Kidney epithelial cell (primary cell): ENCODE results near the gene VAV1. TPM values are rescaled to one million over a fixed set of nuclear protein-coding genes. Genes with fewer than 3 reads are reported as not detected.
"Not testable (repeated sequence)": the region's sequence is repeated elsewhere in the genome, so short reads cannot be mapped to it uniquely, and the experiment has no call there.

Experiments
- DNase-seq: peaks from one replicate; pipeline ENCODE4 v3.0.0-alpha.2; 2010; ENCODE audit warnings: low read depth
- H3K27me3 ChIP-seq: 2 replicates; pipeline ENCODE4 v1.6.0; 2011; ENCODE audit warnings: low read length; ENCODE audit not compliant: control insufficient read depth, insufficient read depth
- H3K36me3 ChIP-seq: 2 replicates; pipeline ENCODE4 v1.5.1; 2011; ENCODE audit warnings: low read length; ENCODE audit not compliant: control insufficient read depth, insufficient read depth
- H3K4me3 ChIP-seq: 2 replicates; pipeline ENCODE4 v1.5.1; 2011; ENCODE audit warnings: low read depth, mild to moderate bottlenecking, control low read depth, low read length
- CTCF ChIP-seq: IDR thresholded peaks from 2 replicates; pipeline ENCODE4 v1.5.1; 2011; ENCODE audit warnings: mild to moderate bottlenecking, moderate library complexity, low read length, control low read depth, inconsistent platforms; ENCODE audit not compliant: insufficient read depth, poor library complexity, severe bottlenecking
- total RNA-seq: library from RNA; depleted of rRNA; stranded (reverse); fragments of >200 nt; gene quantifications from 2 replicates; pipeline ENCODE4 v1.2.3, GENCODE V29; 2015

VAV1 gene
- total RNA-seq, 1 donor from 2014 or later = 0.50 TPM

DNA sequence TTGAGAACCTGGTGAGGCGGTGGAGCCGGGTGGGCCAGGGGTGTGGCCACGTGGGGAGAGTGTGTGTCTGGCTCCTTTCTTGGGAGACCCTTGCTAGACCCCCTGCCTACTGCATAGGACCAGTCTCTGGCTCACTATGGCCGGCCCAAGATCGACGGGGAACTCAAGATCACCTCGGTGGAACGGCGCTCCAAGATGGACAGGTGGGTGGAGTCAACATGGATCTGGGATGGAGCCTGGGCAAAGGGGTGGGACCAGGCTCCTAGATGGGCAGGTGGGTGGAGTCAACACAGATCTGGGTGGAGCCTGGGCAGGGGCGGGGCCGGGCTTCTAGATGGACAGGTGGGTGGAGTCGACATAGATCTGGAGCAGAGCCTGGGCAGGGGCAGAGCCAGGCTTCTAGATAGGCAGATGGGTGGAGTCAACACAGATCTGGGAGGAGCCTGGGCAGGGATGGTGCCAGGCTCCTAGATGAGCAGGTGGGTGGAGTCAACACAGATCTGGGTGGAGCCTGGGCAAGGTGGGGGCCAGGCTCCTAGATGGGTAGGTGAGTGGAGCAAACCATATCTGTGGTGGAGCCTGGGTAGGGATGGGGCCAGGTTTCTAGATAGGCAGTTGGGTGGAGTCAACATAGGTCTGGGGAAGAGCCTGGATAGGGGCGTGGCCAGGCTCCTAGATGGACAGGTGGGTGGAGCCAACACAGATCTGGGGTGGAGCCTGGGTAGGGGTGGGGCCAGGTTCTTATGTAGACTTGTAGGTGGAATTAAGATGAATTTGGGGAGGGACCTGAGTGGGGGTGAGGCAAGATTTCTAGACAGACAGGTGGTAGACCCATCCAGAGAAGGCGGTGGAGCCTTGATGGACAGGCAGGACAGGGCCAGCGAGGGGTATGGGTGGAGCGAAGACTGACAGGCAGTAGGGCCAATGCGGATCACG is 56.5 kb downstream of the VAV1 start:
- Histone ChIP-seq H3K27me3 (no peaks in the 10 kb centered on the region), H3K36me3 (no peaks in the 10 kb centered on the region), H3K4me3 (no peak overlapping the region)
- DNase-seq = no peak
- no peak for TF ChIP-seq CTCF

DNA sequence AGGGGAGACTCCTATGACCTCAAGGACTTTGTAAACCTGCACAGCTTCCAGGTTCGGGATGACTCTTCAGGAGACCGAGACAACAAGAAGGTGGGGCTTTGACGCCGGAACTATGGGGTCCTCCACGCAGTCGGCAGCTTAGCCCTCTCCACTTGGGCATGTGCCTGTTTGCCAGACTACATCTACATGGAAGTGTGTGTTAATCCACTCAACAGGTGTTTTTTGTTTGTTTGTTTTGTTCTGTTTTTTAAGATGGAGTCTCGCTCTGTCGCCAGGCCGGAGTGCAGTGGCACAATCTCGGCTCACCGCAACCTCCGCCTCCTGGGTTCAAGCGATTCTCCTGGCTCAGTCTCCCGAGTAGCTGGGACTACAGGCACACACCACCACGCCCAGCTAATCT is 57.3 kb downstream of the VAV1 start:
- not testable (repeated sequence) for H3K4me3 ChIP-seq, H3K27me3 ChIP-seq, DNase-seq, H3K36me3 ChIP-seq

DNA sequence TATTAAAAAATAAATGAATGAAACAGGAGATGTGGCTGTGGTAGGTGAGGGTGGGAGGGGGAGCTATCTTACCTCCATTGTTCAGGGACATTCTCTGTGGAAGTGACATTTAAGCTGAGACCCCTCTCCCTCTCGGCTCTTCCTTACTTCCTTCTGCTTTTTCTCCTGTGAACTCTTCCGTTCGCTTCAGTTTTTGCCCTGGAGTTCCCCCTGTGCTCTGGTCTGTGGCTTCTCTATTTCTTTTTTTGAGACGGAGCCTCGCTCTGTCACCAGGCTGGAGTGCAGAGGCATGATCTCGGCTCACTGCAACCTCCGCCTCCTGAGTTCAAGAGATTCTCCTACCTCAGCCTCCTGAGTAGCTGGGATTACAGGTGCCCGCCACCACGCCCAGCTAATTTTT is 58.6 kb downstream of the VAV1 start:
- not testable (repeated sequence) for H3K27me3 ChIP-seq, DNase-seq, H3K4me3 ChIP-seq, H3K36me3 ChIP-seq

GRCh38 chr19:6832412-6832811 is 59.9 kb downstream of the VAV1 start:
- DNase-seq = no peak
- Histone ChIP-seq H3K27me3 (no peaks in the 10 kb centered on the region), H3K4me3 (no peak overlapping the region), H3K36me3 (no peaks in the 10 kb centered on the region)
- no peak for TF ChIP-seq CTCF

DNA sequence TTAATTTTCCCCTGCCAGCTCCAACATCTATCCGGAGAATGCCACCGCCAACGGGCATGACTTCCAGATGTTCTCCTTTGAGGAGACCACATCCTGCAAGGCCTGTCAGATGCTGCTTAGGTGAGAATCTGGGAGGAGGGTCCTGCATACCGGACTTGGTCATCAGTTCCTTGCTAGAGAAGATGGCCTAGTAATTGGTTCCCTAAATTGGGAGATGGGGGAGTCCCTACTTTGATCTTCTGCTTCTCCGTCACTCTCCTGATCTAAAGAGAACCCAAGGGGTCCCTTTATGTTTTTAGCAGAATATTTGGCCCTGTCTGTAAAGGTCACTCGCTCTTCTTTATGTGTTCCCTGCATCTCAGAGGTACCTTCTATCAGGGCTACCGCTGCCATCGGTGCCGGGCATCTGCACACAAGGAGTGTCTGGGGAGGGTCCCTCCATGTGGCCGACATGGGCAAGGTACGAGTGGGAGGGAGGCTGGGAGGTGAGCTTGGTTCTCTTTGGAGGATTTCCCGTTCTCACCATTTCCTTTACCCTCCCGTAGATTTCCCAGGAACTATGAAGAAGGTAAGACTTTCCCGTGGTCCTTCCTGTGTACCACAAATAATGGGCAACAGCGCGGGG is 60.8 kb downstream of the VAV1 start:
- DNase-seq = no peak
- H3K27me3 ChIP-seq = no peaks in the 10 kb centered on the region
- H3K4me3 ChIP-seq = no peak overlapping the region
- TF ChIP-seq CTCF = no peak
- H3K36me3 ChIP-seq = no peaks in the 10 kb centered on the region

GRCh38 chr19:6834433-6834832 is 61.9 kb downstream of the VAV1 start:
- Histone ChIP-seq H3K36me3 (no peaks in the 10 kb centered on the region), H3K27me3 (no peaks in the 10 kb centered on the region), H3K4me3 (no peak overlapping the region)
- no peak for TF ChIP-seq CTCF
- DNase-seq = no peak
